ENCODE measurements around the gene SUZ12.
"Not testable (repeated sequence)": the region's sequence is repeated elsewhere in the genome, so short reads cannot be mapped to it uniquely, and the experiment has no call there.

DNA sequence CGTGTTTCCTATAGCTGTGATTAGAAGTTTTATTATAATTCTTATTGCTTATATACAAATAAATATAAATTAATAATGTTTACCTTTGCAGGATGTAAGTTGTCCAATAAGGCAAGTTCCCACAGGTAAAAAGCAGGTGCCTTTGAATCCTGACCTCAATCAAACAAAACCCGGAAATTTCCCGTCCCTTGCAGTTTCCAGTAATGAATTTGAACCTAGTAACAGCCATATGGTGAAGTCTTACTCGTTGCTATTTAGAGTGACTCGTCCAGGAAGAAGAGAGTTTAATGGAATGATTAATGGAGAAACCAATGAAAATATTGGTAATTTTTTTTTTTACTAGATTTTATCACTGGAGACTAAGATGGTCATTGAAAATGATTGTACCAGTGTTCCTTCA lies 38.6 kb downstream of the SUZ12 start:
- TF ChIP-seq, protein P1, sequence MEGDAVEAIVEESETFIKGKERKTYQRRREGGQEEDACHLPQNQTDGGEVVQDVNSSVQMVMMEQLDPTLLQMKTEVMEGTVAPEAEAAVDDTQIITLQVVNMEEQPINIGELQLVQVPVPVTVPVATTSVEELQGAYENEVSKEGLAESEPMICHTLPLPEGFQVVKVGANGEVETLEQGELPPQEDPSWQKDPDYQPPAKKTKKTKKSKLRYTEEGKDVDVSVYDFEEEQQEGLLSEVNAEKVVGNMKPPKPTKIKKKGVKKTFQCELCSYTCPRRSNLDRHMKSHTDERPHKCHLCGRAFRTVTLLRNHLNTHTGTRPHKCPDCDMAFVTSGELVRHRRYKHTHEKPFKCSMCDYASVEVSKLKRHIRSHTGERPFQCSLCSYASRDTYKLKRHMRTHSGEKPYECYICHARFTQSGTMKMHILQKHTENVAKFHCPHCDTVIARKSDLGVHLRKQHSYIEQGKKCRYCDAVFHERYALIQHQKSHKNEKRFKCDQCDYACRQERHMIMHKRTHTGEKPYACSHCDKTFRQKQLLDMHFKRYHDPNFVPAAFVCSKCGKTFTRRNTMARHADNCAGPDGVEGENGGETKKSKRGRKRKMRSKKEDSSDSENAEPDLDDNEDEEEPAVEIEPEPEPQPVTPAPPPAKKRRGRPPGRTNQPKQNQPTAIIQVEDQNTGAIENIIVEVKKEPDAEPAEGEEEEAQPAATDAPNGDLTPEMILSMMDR (IDR thresholded peaks at IDR 0.05), result not testable (repeated sequence)
- not testable (repeated sequence) for TF ChIP-seq POLR2A, EP300 (IDR thresholded peaks at IDR 0.05)

Measured in ovary (tissue), 3 donors.